T-helper 17 cell (primary cell): Measurements from ENCODE around the gene PRKCB. TPM values are rescaled to one million over a fixed set of nuclear protein-coding genes. Genes with fewer than 3 reads are reported as not detected.

Experiments used
- ATAC-seq: fragments of 150-1000 bp; cut with Tn5 transposase; 2 replicates; pipeline ENCODE4 v1.10.0; 2021; ENCODE audit warnings: mild to moderate bottlenecking, moderate library complexity
- DNase-seq, 3 donors: peaks; one replicate each; pipeline versions ENCODE4 v3.0.0 to v3.0.0-alpha.2; 2020 to 2021
- H3K9me3 ChIP-seq: one replicate; pipeline ENCODE4 v1.7.0; 2013; ENCODE audit warnings: low read length, mild to moderate bottlenecking; ENCODE audit not compliant: control insufficient read depth, poor library complexity, severe bottlenecking
- H3K27ac Mint-ChIP-seq: one replicate; pipeline ENCODE4 v1.8.0; 2022; ENCODE audit warnings: mild to moderate bottlenecking, moderate library complexity, mixed read lengths
- H3K27me3 Mint-ChIP-seq: one replicate; pipeline ENCODE4 v1.8.0; 2022; ENCODE audit warnings: mixed read lengths
- H3K36me3 Mint-ChIP-seq: one replicate; pipeline ENCODE4 v1.8.0; 2022; ENCODE audit warnings: low read depth, mixed read lengths
- H3K4me1 Mint-ChIP-seq: one replicate; pipeline ENCODE4 v1.8.0; 2022; ENCODE audit warnings: mild to moderate bottlenecking, mixed read lengths
- H3K4me3 Mint-ChIP-seq: one replicate; pipeline ENCODE4 v1.8.0; 2022; ENCODE audit warnings: mild to moderate bottlenecking, moderate library complexity, mixed read lengths
- total RNA-seq, 4 donors: library from RNA in 2 of 4; stranded (reverse) in 2 of 4; gene quantifications; one replicate each; pipeline ENCODE4 v1.2.3 and lab custom pipeline; 2022 to 2026

The PRKCB gene
- total RNA-seq, 2 donors from 2014 or later: 122 to 137 TPM

- ATAC-seq (no peak), DNase-seq (no peak)
- H3K27me3 Mint-ChIP-seq: no peaks in the 10 kb centered on the region
- peaks cover 2% of the 10 kb centered on the region for H3K36me3 Mint-ChIP-seq
- H3K4me3 Mint-ChIP-seq: no peak overlapping the region
- peaks cover 56% of the 10 kb centered on the region for H3K4me1 Mint-ChIP-seq
- H3K27ac Mint-ChIP-seq: peak overlapping the region; percentile 45
- no peaks in the 10 kb centered on the region for H3K9me3 ChIP-seq
These were observed 44.1 kb downstream of the PRKCB start for GRCh38 chr16:23879735-23880373.

- DNase-seq: no peak
- H3K27me3 Mint-ChIP-seq: no peaks in the 10 kb centered on the region
- no peaks in the 10 kb centered on the region for H3K9me3 ChIP-seq
- H3K36me3 Mint-ChIP-seq: peaks cover 9% of the 10 kb centered on the region
- H3K4me3 Mint-ChIP-seq: no peak overlapping the region
- H3K4me1 Mint-ChIP-seq: peaks cover 48% of the 10 kb centered on the region
- no peak for ATAC-seq
- no peak overlapping the region for H3K27ac Mint-ChIP-seq
These were observed 53.4 kb downstream of the PRKCB start for GRCh38 chr16:23889189-23889588.

- ATAC-seq: no peak
- H3K27ac Mint-ChIP-seq: no peak overlapping the region
- H3K4me3 Mint-ChIP-seq: no peak overlapping the region
- peaks cover 6% of the 10 kb centered on the region for H3K36me3 Mint-ChIP-seq
- H3K27me3 Mint-ChIP-seq: no peaks in the 10 kb centered on the region
- peaks cover 47% of the 10 kb centered on the region for H3K4me1 Mint-ChIP-seq
- H3K9me3 ChIP-seq: no peaks in the 10 kb centered on the region
- DNase-seq: no peak
These were observed 58.2 kb downstream of the PRKCB start for GRCh38 chr16:23893986-23894385.

- Mint-ChIP-seq H3K27me3 (no peaks in the 10 kb centered on the region), H3K4me3 (no peak overlapping the region), H3K4me1 (peaks cover 38% of the 10 kb centered on the region), H3K36me3 (peaks cover 5% of the 10 kb centered on the region), H3K27ac (peak overlapping the region; percentile 19)
- ATAC-seq: no peak
- no peaks in the 10 kb centered on the region for H3K9me3 ChIP-seq
- DNase-seq: no peak
These were observed 59.3 kb downstream of the PRKCB start for GRCh38 chr16:23895052-23895451.

GRCh38 chr16:23896832-23897821, 61.3 kb downstream of the PRKCB start:
- Mint-ChIP-seq H3K4me1 (peaks cover 41% of the 10 kb centered on the region), H3K4me3 (no peak overlapping the region), H3K27me3 (no peaks in the 10 kb centered on the region), H3K36me3 (peaks cover 5% of the 10 kb centered on the region), H3K27ac (peak overlapping the region; percentile 84)
- no peaks in the 10 kb centered on the region for H3K9me3 ChIP-seq
- DNase-seq (no peak), ATAC-seq (peak; percentile 20)

GRCh38 chr16:23898682-23899430, 63.1 kb downstream of the PRKCB start:
- H3K4me1 Mint-ChIP-seq: peaks cover 48% of the 10 kb centered on the region
- ATAC-seq (no peak), DNase-seq (no peak)
- no peaks in the 10 kb centered on the region for H3K27me3 Mint-ChIP-seq
- peaks cover 5% of the 10 kb centered on the region for H3K36me3 Mint-ChIP-seq
- H3K4me3 Mint-ChIP-seq: no peak overlapping the region
- H3K27ac Mint-ChIP-seq: peak overlapping the region; percentile 65
- no peaks in the 10 kb centered on the region for H3K9me3 ChIP-seq

GRCh38 chr16:23899869-23900268, 64.1 kb downstream of the PRKCB start:
- Mint-ChIP-seq H3K27me3 (no peaks in the 10 kb centered on the region), H3K36me3 (peaks cover 5% of the 10 kb centered on the region), H3K4me1 (peaks cover 48% of the 10 kb centered on the region), H3K27ac (no peak overlapping the region), H3K4me3 (no peak overlapping the region)
- ATAC-seq (no peak), DNase-seq (no peak)
- H3K9me3 ChIP-seq: no peaks in the 10 kb centered on the region

GRCh38 chr16:23900480-23901177, 64.8 kb downstream of the PRKCB start:
- H3K4me1 Mint-ChIP-seq: peaks cover 53% of the 10 kb centered on the region
- no peaks in the 10 kb centered on the region for H3K27me3 Mint-ChIP-seq
- H3K4me3 Mint-ChIP-seq: no peak overlapping the region
- no peaks in the 10 kb centered on the region for H3K9me3 ChIP-seq
- no peak for DNase-seq
- no peak overlapping the region for H3K27ac Mint-ChIP-seq
- ATAC-seq: no peak
- H3K36me3 Mint-ChIP-seq: peaks cover 5% of the 10 kb centered on the region

GRCh38 chr16:23901178-23902033, 65.6 kb downstream of the PRKCB start:
- H3K27me3 Mint-ChIP-seq: no peaks in the 10 kb centered on the region
- DNase-seq (no peak), ATAC-seq (no peak)
- H3K4me3 Mint-ChIP-seq: no peak overlapping the region
- peaks cover 2% of the 10 kb centered on the region for H3K36me3 Mint-ChIP-seq
- H3K4me1 Mint-ChIP-seq: peaks cover 56% of the 10 kb centered on the region
- H3K27ac Mint-ChIP-seq: no peak overlapping the region
- no peaks in the 10 kb centered on the region for H3K9me3 ChIP-seq

- H3K27ac Mint-ChIP-seq: no peak overlapping the region
- no peaks in the 10 kb centered on the region for H3K27me3 Mint-ChIP-seq
- ATAC-seq (no peak), DNase-seq (no peak)
- peaks cover 54% of the 10 kb centered on the region for H3K4me1 Mint-ChIP-seq
- no peak overlapping the region for H3K4me3 Mint-ChIP-seq
- H3K9me3 ChIP-seq: no peaks in the 10 kb centered on the region
- H3K36me3 Mint-ChIP-seq: peaks cover 2% of the 10 kb centered on the region
These were observed 66.4 kb downstream of the PRKCB start for GRCh38 chr16:23902034-23902747.

GRCh38 chr16:23902748-23903414, 67.1 kb downstream of the PRKCB start:
- ATAC-seq: no peak
- Mint-ChIP-seq H3K36me3 (peaks cover 2% of the 10 kb centered on the region), H3K27ac (peak overlapping the region; percentile 11), H3K27me3 (no peaks in the 10 kb centered on the region), H3K4me3 (no peak overlapping the region), H3K4me1 (peaks cover 54% of the 10 kb centered on the region)
- H3K9me3 ChIP-seq: no peaks in the 10 kb centered on the region
- DNase-seq: no peak
